Neural progenitor cell (in vitro differentiated cells): Measurements from ENCODE around the gene PTGDS. TPM values are rescaled to one million over a fixed set of nuclear protein-coding genes. Genes with fewer than 3 reads are reported as not detected.

Experiments
- DNase-seq: peaks from one replicate; pipeline ENCODE4 v3.0.0-alpha.2; 2016; ENCODE audit warnings: low spot score
- H2AFZ ChIP-seq: fragments of 200-600 bp; sonication (generic); replicated peaks from 2 replicates; pipeline ENCODE4 v1.6.1; 2016; ENCODE audit warnings: antibody characterized with exemption
- H3F3A ChIP-seq: fragments of 200-600 bp; sonication (generic); 2 replicates; pipeline ENCODE4 v1.6.1; 2016; ENCODE audit warnings: antibody characterized with exemption, low read depth
- H3K27ac ChIP-seq: fragments of 200-600 bp; sonication (generic); 2 replicates; pipeline ENCODE4 v1.5.1; 2016; ENCODE audit warnings: mild to moderate bottlenecking
- H3K27me3 ChIP-seq: fragments of 200-600 bp; sonication (generic); 2 replicates; pipeline ENCODE4 v1.6.1; 2016; ENCODE audit warnings: mild to moderate bottlenecking, moderate library complexity
- H3K36me3 ChIP-seq: fragments of 200-600 bp; sonication (generic); 2 replicates; pipeline ENCODE4 v1.5.1; 2016
- H3K4me1 ChIP-seq: fragments of 200-600 bp; sonication (generic); 2 replicates; pipeline ENCODE4 v1.6.1; 2016; ENCODE audit warnings: mixed run types
- H3K4me2 ChIP-seq: fragments of 200-600 bp; sonication (generic); 2 replicates; pipeline ENCODE4 v1.6.1; 2016
- H3K4me3 ChIP-seq: fragments of 200-600 bp; sonication (generic); 2 replicates; pipeline ENCODE4 v1.5.1; 2016
- H3K79me2 ChIP-seq: fragments of 200-600 bp; sonication (generic); 2 replicates; pipeline ENCODE4 v1.6.1; 2016; ENCODE audit warnings: low read depth
- H3K9ac ChIP-seq: fragments of 200-600 bp; sonication (generic); 2 replicates; pipeline ENCODE4 v1.6.1; 2016
- H3K9me3 ChIP-seq: fragments of 200-600 bp; sonication (generic); 2 replicates; pipeline ENCODE4 v1.5.1; 2016; ENCODE audit warnings: low read depth
- H4K20me1 ChIP-seq: fragments of 200-600 bp; sonication (generic); 2 replicates; pipeline ENCODE4 v1.6.1; 2016; ENCODE audit warnings: low read depth
- H3K27ac Mint-ChIP-seq: 3 replicates; pipeline ENCODE4 v1.8.0; 2021; ENCODE audit warnings: mixed read lengths
- H3K27me3 Mint-ChIP-seq: 2 replicates; pipeline ENCODE4 v1.8.0; 2022; ENCODE audit warnings: low read depth, mild to moderate bottlenecking, inconsistent platforms, moderate library complexity, mixed read lengths; ENCODE audit not compliant: insufficient read depth
- H3K36me3 Mint-ChIP-seq: 3 replicates; pipeline ENCODE4 v1.8.0; 2021; ENCODE audit warnings: mixed read lengths
- H3K4me1 Mint-ChIP-seq: 3 replicates; pipeline ENCODE4 v1.8.0; 2021; ENCODE audit warnings: mixed read lengths
- H3K4me3 Mint-ChIP-seq: 3 replicates; pipeline ENCODE4 v1.8.0; 2021; ENCODE audit warnings: mild to moderate bottlenecking, moderate library complexity, mixed read lengths
- H3K9me3 Mint-ChIP-seq: 3 replicates; pipeline ENCODE4 v1.8.0; 2020; ENCODE audit warnings: mixed read lengths
- EZH2 ChIP-seq: fragments of 200-600 bp; sonication (generic); IDR thresholded peaks from 2 replicates; pipeline ENCODE4 v1.6.1; 2017; ENCODE audit warnings: antibody characterized with exemption, mild to moderate bottlenecking, moderate library complexity
- EZH2phosphoT487 ChIP-seq: fragments of 200-600 bp; sonication (generic); IDR thresholded peaks from 2 replicates; pipeline ENCODE4 v1.6.1; 2017; ENCODE audit warnings: antibody characterized with exemption
- total RNA-seq: library from RNA; depleted of rRNA; stranded (reverse); fragments of >200 nt; gene quantifications from 2 replicates; pipeline ENCODE4 v1.2.3, GENCODE V29; 2015; ENCODE audit warnings: low replicate concordance
- TF ChIP-seq, protein P1 (sequence below): fragments of 200-600 bp; sonication (generic); IDR thresholded peaks from 2 replicates; pipeline ENCODE4 v1.5.1; 2017; ENCODE audit warnings: antibody characterized with exemption, mild to moderate bottlenecking

The PTGDS gene
- total RNA-seq, 1 donor from 2014 or later, result not detected

DNA sequence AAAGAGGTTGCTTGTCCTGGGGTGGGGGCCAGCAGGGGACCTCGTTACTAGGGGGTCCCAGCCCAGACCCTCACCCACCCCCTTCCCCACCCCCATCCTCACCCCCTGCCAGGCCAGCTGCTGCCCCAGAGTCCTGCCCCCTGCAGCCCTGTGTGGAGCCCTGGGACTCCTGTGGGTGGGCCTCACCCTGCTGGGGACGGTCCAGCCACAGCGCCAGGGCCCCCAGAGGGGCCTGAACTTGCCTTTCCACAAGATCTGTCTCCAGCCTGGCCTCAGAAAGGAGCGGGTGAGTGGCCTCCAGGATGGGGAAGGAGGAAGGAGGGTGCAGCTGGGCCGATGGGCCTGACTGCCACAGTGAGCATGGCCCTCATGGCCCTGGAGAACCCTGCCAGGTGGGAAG is 7.5 kb upstream of the PTGDS start:
- peaks cover 6% of the 10 kb centered on the region for H3K4me1 ChIP-seq
- no peaks in the 10 kb centered on the region for H3K36me3 Mint-ChIP-seq
- DNase-seq, result no peak
- no peak overlapping the region for H3K4me2 ChIP-seq
- no peaks in the 10 kb centered on the region for H3K36me3 ChIP-seq
- H3K4me3 Mint-ChIP-seq, result no peak overlapping the region
- peaks cover 11% of the 10 kb centered on the region for H3K4me1 Mint-ChIP-seq
- H3F3A ChIP-seq, result no peaks in the 10 kb centered on the region
- H3K27ac ChIP-seq, result no peak overlapping the region
- TF ChIP-seq EZH2phosphoT487 (no peak), EZH2 (no peak)
- TF ChIP-seq, protein P1, sequence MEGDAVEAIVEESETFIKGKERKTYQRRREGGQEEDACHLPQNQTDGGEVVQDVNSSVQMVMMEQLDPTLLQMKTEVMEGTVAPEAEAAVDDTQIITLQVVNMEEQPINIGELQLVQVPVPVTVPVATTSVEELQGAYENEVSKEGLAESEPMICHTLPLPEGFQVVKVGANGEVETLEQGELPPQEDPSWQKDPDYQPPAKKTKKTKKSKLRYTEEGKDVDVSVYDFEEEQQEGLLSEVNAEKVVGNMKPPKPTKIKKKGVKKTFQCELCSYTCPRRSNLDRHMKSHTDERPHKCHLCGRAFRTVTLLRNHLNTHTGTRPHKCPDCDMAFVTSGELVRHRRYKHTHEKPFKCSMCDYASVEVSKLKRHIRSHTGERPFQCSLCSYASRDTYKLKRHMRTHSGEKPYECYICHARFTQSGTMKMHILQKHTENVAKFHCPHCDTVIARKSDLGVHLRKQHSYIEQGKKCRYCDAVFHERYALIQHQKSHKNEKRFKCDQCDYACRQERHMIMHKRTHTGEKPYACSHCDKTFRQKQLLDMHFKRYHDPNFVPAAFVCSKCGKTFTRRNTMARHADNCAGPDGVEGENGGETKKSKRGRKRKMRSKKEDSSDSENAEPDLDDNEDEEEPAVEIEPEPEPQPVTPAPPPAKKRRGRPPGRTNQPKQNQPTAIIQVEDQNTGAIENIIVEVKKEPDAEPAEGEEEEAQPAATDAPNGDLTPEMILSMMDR, result no peak
- H3K27me3 ChIP-seq, result no peaks in the 10 kb centered on the region
- no peaks in the 10 kb centered on the region for H4K20me1 ChIP-seq
- H3K4me3 ChIP-seq, result no peak overlapping the region
- H3K27me3 Mint-ChIP-seq, result peaks cover 4% of the 10 kb centered on the region
- H3K9ac ChIP-seq, result no peak overlapping the region
- no peaks in the 10 kb centered on the region for H3K9me3 Mint-ChIP-seq
- no peak overlapping the region for H3K27ac Mint-ChIP-seq
- H2AFZ ChIP-seq, result no peak overlapping the region
- H3K79me2 ChIP-seq, result no peaks in the 10 kb centered on the region
- no peaks in the 10 kb centered on the region for H3K9me3 ChIP-seq

DNA sequence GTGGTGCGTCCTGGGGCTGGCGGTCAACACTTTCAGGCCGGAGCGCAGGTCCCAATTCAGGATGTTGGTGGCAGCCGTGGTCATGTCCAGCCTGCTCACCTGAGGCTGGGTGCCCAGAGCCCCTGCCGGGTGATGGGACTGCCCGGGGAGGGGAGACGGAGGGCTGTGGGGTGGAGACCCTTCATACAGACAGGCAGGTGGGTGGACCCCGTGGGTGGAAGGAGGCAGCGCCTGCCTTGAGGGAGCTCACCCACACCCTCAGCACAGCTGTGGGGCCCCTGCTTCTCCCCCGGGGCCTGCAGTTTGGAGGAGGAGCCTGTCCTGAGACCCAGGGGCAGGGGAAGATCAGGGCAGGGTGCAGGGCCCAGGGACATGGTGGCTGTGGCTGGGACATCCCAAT is 6.9 kb upstream of the PTGDS start:
- H3K27me3 ChIP-seq, result no peaks in the 10 kb centered on the region
- H3K4me1 ChIP-seq, result peaks cover 6% of the 10 kb centered on the region
- H3K9me3 ChIP-seq, result no peaks in the 10 kb centered on the region
- Mint-ChIP-seq H3K9me3 (no peaks in the 10 kb centered on the region), H3K4me1 (peaks cover 10% of the 10 kb centered on the region), H3K36me3 (no peaks in the 10 kb centered on the region), H3K27me3 (peaks cover 6% of the 10 kb centered on the region), H3K27ac (no peak overlapping the region), H3K4me3 (no peak overlapping the region)
- H3K79me2 ChIP-seq, result no peaks in the 10 kb centered on the region
- no peaks in the 10 kb centered on the region for H3F3A ChIP-seq
- no peak overlapping the region for H3K27ac ChIP-seq
- no peak overlapping the region for H3K9ac ChIP-seq
- H3K4me2 ChIP-seq, result no peak overlapping the region
- DNase-seq, result no peak
- TF ChIP-seq, protein P1, result no peak
- no peak for TF ChIP-seq EZH2
- no peak for TF ChIP-seq EZH2phosphoT487
- no peak overlapping the region for H3K4me3 ChIP-seq
- no peaks in the 10 kb centered on the region for H3K36me3 ChIP-seq
- H4K20me1 ChIP-seq, result no peaks in the 10 kb centered on the region
- H2AFZ ChIP-seq, result no peak overlapping the region

- Histone ChIP-seq H3K4me3 (no peak overlapping the region), H2AFZ (no peak overlapping the region), H3K4me1 (no peaks in the 10 kb centered on the region), H3K27ac (no peak overlapping the region), H3K36me3 (no peaks in the 10 kb centered on the region), H3F3A (no peaks in the 10 kb centered on the region), H4K20me1 (no peaks in the 10 kb centered on the region), H3K9me3 (no peaks in the 10 kb centered on the region), H3K9ac (no peak overlapping the region), H3K79me2 (no peaks in the 10 kb centered on the region), H3K27me3 (peaks cover 1% of the 10 kb centered on the region), H3K4me2 (no peak overlapping the region)
- H3K9me3 Mint-ChIP-seq, result no peaks in the 10 kb centered on the region
- H3K4me3 Mint-ChIP-seq, result no peak overlapping the region
- H3K27ac Mint-ChIP-seq, result no peak overlapping the region
- peaks cover 2% of the 10 kb centered on the region for H3K4me1 Mint-ChIP-seq
- TF ChIP-seq EZH2phosphoT487 (no peak), EZH2 (no peak)
- TF ChIP-seq, protein P1, result no peak
- H3K27me3 Mint-ChIP-seq, result peaks cover 5% of the 10 kb centered on the region
- DNase-seq, result no peak
- no peaks in the 10 kb centered on the region for H3K36me3 Mint-ChIP-seq
These were observed 5.6 kb upstream of the PTGDS start for GRCh38 chr9:136971746-136972145.
